Activated naive CD8-positive, alpha-beta T cell treated with anti-CD3 and anti-CD28 coated beads, Interleukin-2, amount 50 U/mL, for 16 hours (primary cell): Measurements from ENCODE around the gene BSCL2.
"Not testable (repeated sequence)": the region's sequence is repeated elsewhere in the genome, so short reads cannot be mapped to it uniquely, and the experiment has no call there.

Experiments used
- DNase-seq: peaks from one replicate; pipeline ENCODE4 v3.0.0-alpha.2; 2020; ENCODE audit warnings: low read depth, low spot score

The BSCL2 gene

DNA sequence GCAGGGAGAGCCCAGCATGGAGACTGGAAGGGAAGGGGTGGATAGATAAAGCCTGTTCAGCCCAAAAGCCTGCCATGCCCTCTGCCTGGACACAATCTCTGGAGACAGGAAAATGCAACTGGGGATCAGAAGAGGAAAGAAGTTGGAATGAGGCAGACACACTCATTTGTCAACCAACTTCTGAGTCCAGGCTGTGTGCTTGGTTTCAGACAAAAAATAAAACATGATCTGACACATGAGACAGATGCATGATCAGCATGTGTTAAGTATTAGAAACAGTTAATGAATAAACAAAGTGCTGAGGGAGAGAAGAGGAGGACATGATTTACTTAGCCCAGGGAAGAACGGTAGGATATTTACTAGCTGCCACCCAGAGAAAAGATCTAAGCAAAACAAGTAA, 18.7 kb downstream of the BSCL2 start:
- DNase-seq, result no peak

DNA sequence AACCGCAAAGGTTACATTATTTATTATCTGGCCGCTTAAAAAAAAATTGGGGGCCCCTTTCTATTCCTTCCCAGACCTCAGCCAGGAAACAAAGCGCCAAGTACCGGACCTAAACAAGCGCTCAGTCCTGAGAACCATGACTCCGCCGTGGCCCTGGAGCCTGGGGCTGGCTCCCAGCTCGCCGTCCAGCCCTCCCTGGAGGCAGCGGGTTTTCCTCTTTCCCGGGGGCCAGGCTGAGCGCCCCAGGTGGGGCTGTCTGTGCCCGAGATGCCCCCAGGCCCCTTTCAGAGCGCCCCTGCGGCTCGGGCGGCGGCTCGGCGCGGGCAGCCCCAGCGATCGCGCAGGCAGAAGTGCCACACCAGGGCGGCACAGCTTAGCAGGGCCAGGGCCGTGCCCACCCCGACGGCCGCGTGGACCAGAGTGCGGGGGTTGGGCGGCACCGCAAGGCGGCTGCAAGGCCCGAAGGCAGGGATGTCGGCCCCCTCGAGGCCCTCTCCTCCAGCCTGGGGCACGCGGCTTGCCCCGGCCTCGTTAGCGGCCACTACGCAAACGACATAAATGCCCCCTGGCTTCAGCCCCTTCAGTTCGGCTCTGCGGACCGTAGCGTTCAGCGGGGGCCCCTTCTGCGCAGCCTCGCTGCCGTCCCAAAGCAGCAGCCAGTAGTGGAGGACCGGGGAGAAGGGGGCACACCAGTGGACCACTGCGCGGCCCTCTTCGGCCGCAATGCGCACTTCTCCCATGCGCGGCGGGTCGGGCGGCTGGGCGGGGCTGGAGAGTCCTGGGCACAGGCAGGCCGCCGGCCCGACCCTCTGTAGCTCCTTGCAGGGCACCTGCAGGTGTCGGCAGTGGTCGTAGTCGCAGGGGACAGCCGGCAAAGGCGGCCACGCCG, 19.5 kb downstream of the BSCL2 start:
- no peak for DNase-seq

DNA sequence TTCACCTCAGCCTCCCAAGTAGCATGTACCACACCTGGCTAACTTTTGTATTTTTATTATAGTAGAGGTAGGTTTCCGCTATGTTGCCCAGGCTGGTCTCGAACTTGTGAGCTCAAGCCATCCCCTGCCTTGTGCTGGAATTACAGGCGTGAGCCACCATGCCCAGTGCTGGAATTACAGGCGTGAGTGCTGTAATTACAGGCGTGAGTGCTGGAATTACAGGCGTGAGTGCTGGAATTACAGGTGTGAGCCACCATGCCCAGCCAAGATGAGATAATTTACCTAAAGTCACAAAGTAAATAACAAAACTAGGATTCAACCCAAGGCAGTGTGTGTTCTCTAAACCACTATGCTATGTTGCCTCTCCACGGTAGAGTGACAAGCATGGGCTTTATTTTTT, 24.7 kb downstream of the BSCL2 start:
- DNase-seq, result no peak

DNA sequence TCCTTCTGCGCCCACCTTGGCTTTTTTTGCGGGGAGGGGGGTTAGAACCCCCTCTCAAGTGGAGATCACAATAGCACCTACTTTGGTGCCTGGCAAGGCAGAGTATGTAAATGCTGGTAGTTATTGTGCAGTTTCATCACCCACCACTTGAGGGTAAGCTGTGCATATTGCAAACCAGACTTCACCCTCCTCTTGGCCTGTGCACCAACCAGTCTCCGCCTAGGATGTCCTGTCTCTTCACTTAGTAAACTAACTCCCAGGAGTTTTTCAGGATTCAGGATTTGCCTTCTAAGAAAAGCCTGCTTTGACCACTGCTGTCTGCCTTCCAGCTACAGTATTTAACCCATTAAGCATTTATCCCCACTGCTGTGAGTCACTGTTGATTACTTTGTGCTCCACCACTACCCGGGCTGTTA, 26.4 kb downstream of the BSCL2 start:
- DNase-seq, result no peak

DNA sequence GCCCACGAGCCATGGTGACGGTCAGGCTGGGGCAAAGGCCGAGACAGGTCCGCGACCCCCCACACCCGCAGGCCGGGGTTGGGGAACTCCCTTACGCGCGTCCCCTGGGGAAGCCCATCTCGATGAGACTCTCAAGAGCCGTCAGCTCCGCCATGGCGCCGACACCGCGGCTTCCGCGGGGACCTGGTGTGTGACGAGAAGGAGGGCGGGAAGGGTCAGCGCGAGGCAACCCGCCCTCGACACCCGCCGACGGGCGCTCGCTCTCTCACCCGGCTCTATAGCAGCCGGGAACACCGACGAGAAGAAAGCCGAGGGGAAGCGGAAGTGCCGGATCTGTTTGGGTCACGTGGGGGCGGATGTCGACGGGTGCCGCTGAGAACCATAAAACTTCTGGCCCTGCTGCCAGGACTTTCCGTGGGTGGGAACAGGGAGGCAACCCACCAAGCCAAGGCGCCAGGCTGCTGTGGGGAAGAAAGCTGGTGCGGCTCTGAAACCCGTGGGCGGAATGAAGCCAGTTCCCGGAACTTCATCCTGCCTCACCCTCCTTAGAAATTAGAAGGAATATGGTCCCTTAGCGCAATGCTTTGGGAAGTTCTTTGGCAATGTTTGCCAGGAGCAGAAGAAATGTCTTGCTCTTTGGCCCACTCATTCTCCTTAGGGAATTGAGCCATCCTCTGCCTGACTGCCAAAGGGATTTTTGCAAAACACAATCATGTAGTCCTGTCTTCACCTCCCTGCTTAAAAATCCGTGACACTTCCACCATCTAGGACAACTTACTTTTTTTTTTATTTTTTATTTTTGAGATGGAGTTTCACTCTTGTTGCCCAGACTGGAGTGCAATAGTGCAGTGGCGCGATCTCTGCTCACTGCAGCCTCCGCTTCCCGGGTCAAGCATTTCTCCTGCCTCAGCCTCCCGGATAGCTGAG, 28.2 kb downstream of the BSCL2 start, which contains the start of gene UBXN1:
TSS of gene UBXN1 (minus strand) at position 304 of the 927 bp plus-strand sequence. CDS start at position 154, 150 bp downstream.
- DNase-seq, result peak; percentile 64

DNA sequence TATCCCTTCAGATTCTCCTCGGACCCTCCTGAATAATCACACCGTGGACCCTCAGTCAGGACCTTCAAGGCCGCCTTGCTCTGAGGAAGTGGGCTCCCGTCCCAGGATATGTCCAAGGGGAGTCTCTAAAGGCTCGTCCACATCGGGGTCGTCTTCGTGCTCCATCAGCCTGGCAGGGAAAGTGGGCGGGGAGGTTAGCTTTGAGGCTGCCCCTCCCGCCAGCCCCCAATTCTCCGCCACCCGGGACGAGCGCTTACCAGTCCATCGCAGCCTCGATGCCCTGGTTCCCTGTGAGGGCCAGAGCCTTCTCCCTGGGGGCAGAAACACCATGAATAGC, 28.8 kb downstream of the BSCL2 start:
- DNase-seq, result no peak

DNA sequence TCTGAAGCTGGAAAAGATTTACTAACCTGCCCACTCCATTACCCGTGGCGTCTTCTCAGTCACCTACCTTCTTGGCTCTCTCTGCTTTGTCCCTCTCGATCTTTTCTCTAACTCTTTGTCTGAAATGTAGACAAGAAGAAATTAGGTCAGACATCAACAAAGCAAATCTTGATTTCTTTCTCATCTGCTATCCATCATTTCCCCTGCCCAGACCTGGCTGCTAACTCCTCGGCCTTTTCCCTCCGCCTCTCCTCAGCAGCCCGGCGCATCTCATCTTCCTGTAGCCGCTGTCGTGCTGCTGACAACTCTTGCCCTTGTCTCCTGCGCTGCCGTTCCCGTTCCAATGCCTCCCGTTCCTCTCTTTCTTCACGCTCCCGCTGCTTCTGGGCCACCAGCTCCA, 29.5 kb downstream of the BSCL2 start:
- DNase-seq, result no peak

DNA sequence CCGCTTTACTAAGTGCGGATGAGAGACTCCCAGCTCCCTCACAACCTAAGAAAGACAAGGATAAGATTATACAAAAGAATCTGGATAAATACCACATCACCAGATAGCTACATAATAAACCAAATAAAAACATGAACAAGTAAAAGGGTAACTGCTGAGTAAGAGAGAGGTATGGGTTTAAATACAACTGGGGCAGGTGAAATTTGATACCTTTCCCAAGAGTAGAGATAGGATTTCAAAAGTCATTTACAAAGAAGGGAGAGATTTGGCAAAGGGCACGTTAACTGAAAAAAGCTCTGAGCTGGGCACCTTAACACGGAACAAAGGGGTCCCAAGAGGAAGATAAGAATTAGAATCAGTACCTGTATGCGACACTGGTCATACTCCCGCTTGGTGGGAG, 30.1 kb downstream of the BSCL2 start:
- no peak for DNase-seq

DNA sequence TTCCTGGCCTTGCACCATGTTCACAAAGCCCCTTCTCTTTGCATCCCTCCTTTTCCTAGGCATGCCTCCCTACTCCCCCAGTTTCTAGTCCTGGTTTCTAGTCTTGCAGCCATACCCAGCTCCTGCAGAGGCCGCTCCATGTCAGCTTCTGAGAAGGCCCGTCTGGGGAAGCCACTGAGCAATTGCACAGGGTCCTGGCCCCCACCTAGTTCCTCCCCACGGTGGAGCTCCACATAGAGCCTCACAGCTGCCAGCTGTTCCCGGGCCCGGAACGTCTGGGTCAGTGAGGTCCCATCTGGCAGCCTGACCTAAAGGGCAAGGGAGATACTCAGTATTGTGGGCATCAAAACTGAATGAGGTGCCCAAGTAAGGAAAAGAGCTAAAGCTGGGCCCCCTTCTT, 30.5 kb downstream of the BSCL2 start:
- no peak for DNase-seq

DNA sequence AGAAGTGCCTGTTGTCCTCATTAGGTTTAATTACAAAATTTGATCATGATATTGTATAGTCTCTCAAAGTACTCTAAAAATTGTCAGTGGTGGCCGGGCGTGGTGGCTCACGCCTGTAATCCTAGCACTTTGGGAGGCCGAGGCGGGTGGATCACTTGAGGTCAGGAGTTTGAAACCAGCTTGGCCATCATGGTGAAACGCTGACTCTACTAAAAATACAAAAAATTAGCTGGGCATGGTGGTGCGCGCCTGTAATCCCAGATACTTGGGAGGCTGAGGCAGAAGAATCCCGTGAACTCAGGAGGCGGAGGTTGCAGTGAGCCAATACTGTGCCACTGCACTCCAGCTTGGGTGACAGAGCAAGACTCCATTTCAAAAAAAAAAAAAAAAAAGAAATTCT, 31.8 kb downstream of the BSCL2 start:
- not testable (repeated sequence) for DNase-seq

DNA sequence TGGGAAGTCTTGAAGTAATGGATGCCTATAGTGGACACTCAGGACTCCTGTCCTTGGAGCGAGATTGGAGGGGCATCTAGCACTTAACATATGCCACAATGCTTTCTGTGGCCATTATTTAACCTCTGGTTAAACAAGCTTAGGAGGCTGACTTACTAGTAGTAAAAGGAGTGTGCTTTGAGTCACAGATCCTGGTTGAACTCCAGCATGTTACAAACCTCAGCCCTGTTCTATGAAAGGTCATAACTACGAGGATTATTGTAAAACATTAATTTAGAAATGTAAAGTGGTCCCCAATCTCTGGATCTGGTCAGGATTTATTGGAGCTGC, 34.1 kb downstream of the BSCL2 start:
- no peak for DNase-seq

DNA sequence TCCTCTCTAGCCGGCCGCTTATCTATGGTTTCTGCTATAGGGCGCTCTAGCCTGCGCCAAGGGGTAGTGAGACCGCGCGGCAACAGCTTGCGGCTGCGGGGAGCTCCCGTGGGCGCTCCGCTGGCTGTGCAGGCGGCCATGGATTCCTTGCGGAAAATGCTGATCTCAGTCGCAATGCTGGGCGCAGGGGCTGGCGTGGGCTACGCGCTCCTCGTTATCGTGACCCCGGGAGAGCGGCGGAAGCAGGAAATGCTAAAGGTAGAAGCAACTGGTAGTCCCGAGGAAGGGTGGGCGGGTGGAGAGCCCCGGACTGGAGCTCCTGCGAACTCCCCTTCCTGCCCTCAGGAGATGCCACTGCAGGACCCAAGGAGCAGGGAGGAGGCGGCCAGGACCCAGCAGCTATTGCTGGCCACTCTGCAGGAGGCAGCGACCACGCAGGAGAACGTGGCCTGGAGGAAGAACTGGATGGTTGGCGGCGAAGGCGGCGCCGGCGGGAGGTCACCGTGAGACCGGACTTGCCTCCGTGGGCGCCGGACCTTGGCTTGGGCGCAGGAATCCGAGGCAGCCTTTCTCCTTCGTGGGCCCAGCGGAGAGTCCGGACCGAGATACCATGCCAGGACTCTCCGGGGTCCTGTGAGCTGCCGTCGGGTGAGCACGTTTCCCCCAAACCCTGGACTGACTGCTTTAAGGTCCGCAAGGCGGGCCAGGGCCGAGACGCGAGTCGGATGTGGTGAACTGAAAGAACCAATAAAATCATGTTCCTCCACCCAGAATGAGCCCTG, 35.4 kb downstream of the BSCL2 start, which contains the start of the genes LBHD1 and UQCC3:
TSS of gene LBHD1 (minus strand) at position 660 of the 782 bp plus-strand sequence. CDS start 2,236 bp downstream, outside the sequence.
TSS of gene UQCC3 (plus strand) at position 66 of the 782 bp plus-strand sequence. CDS start at position 139, 73 bp downstream.
- DNase-seq, result peak; percentile 73

DNA sequence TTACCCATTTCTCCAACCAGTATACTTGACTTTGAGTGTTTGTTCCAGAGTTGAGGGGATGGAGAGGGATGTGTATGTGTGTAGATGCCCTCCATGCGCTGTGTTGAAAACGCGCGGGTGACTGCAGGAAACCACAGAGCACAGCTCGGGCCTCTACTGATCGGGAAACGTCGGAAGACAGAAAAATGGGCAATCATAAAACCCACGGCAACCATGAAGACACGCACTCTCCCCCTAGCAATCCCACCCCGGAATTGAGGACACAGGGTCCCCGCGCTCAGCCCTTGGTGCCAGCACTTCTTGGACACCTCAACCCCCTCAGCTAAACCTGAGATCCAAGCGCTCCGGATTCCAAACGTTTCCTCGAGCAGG, 36.0 kb downstream of the BSCL2 start:
- no peak for DNase-seq

DNA sequence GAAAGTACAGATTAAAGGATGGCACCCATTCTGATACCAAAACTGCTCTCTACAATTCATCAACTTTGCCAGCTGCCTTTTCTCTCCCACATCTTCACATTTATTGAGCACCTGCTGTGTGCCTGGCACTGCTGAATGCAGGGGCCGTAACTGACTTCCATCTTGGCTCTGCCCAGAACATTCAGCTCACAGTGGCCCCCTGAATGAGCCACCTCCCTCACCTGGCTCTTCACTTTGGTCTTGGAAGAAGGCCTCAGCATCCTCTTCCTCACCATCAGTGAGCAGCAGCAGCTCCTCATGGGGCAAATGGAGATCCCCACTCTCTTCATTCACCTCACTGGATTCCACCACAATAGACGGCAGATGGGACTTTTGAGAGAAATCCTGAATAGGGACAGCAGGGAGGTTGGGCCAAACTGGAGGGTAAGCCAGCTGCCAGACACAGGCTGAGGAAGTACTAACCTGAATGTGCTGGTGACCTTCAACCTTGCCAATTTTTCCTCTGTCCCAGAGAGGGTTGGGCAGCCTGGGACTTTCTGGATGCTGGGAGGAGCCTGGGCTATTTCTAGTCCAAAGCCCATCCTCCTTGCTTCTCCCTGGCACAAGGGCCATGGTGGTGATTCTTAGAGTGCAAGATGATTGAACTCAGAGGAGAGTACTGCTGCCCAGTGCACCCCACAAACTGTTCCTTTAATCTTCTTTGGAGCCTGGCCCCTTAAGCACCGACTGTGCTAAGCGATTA, 37.6 kb downstream of the BSCL2 start:
- DNase-seq, result no peak

DNA sequence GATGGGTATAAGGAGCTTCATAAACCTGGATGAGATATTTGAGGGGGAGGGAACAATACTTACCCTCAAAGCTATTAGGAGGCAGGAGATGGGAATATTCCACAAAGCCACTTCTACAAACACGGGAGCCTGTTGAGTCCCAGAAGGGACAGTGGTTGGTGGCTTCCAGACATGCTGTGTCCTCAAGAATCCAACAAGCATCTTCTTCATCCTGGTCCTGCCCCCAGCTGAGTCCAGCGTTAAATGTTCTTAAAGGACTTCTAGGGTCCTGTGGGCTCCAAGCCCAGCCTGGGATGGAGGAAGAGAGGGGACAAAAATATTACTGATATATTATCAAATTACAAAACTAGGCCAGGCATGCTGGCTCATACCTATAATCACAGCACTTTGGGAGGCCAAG, 39.8 kb downstream of the BSCL2 start:
- no peak for DNase-seq

DNA sequence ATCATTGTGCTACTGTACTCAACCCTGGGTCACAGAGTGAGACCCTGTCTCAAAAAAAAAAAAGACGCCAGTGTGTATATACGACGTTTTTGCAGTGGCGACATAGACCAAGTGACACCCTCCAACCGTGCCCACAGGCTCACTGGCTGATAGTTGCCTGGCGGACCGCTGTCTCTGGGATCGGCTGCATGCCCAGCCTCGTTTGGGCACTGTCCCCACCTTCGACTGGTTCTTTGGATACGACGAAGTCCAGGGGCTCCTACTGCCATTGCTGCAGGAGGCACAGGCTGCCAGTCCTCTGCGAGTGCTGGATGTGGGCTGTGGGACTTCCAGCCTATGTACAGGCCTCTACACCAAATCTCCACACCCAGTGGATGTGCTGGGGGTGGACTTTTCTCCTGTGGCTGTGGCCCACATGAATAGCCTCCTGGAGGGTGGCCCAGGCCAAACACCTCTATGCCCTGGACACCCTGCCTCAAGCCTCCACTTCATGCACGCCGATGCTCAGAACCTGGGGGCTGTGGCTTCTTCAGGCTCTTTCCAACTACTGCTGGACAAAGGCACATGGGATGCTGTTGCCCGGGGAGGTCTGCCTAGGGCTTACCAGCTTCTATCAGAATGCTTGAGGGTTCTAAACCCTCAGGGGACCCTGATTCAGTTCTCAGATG, 40.8 kb downstream of the BSCL2 start:
- DNase-seq, result no peak

DNA sequence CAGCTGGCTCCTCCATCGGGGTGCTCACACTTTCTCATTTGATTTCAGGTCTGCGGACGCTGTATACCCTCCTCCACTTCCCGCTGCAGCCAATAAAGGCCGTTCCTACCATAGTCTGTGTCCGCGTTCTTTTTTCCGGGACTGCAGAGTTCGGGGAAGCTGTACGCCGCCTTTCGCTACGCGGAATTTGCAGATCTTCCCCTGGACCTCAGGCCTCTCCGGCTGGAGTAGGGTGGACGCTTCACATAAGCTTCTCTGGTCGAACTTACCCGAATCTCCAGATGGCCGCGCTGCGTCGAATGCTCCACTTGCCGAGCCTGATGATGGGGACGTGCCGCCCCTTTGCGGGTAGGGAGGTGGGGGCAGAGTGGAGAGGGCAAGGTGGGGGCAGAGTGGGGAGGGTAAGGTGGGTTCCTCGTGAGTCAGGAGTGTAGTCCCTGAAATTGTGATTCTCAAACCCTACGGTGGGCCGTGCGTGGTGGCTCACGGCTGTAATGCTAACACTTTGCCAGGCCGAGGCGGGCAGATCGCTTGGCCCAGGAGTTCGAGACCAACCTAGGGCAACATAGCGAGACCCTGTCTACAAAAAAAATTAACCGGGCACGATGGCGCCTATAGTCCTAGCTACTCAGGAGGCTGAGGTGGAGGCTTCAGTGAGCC, 41.5 kb downstream of the BSCL2 start:
- DNase-seq, result peak; percentile 51

DNA sequence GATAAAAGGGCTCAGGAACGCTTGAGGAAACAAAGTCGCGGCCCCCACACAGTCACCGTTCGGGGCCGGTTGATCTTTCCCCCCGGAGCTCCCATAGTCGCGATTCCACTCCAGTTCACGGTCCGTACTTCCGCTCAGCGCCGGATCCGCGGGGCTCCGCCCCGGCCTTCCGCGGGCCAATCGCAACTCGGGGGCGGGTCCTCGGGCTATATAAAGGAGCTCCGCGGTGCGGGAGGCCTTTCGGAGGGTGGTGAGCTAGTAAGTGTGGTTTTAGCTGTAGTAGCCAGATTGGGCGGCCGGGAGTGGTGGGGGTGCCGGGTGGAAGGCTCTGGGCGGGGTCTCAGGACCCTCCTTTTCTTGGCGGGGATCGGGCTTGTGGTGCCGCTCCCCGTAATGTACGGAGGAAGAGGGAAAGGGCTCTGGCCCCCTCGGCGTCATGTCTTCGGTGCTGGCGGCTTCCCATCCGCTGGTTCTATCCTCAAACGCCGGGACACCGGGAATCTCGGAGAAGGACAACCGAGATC, 42.1 kb downstream of the BSCL2 start, which contains the start of the genes C11orf98 and CSKMT:
TSS of gene C11orf98 (minus strand) at position 136 of the 524 bp plus-strand sequence. CDS start at position 95, 41 bp downstream.
TSS of gene CSKMT (plus strand) at position 238 of the 524 bp plus-strand sequence. CDS start 568 bp downstream, outside the sequence.
- peak; percentile 90 for DNase-seq

DNA sequence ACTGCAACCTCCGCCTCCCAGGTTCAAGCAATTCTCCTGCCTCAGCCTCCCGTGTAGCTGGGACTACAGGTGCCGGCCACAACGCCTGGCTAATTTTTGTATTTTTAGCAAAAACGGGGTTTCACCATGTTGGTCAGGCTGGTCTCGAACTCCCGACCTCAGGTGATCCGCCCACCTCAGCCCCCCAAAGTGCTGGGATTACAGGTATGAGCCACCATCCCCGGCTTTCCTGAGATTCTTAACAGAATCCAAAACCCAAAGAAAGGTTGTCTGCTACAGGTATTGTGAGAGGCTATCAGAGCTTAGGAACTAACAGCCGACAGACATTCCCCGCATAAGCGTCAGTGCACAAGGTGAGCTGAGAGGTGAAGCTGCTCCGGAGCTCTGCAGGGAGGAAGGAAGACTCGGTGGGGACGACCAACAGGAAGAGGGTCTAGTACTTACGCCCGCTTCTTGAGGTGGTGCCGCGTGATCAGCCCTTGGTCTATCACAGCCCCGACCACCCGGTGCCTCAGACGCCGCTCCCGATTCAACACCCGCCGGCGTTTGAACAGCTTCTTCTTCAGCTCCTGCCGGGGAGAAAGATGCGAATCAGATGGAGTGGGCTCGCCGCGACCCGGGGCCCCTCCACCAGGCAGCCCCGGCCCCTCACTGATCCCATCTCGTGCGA, 42.7 kb downstream of the BSCL2 start:
- DNase-seq, result no peak
